ENCODE results near the gene ERG.

ERG gene

DNA sequence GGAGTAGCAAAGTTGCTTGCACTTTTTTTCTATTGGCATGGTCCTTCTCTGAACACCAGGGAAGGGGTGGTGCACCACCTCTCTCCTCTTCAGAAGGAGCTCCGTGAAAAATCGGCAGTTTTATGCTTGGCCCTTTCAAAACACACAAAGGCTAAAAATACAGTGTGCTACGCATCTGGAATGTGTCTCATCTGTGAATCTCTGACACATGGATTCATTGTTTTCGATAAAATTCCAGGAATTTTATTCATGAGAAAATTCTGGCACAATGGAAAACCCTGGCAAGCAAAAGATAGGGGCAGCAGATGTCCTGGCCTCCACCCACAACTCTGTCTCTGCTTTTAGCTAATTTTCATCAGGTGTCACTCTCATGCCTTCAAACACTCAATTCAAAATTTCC, 42.9 kb downstream of the ERG start:
- TF ChIP-seq, protein P1, sequence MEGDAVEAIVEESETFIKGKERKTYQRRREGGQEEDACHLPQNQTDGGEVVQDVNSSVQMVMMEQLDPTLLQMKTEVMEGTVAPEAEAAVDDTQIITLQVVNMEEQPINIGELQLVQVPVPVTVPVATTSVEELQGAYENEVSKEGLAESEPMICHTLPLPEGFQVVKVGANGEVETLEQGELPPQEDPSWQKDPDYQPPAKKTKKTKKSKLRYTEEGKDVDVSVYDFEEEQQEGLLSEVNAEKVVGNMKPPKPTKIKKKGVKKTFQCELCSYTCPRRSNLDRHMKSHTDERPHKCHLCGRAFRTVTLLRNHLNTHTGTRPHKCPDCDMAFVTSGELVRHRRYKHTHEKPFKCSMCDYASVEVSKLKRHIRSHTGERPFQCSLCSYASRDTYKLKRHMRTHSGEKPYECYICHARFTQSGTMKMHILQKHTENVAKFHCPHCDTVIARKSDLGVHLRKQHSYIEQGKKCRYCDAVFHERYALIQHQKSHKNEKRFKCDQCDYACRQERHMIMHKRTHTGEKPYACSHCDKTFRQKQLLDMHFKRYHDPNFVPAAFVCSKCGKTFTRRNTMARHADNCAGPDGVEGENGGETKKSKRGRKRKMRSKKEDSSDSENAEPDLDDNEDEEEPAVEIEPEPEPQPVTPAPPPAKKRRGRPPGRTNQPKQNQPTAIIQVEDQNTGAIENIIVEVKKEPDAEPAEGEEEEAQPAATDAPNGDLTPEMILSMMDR (IDR thresholded peaks at IDR 0.05; ENCODE audit: insufficient read depth, missing control alignments), result no peak
- FAIRE-seq, result no peak
- DNase-seq (ENCODE audit: insufficient read length, low spot score), result no peak

DNA sequence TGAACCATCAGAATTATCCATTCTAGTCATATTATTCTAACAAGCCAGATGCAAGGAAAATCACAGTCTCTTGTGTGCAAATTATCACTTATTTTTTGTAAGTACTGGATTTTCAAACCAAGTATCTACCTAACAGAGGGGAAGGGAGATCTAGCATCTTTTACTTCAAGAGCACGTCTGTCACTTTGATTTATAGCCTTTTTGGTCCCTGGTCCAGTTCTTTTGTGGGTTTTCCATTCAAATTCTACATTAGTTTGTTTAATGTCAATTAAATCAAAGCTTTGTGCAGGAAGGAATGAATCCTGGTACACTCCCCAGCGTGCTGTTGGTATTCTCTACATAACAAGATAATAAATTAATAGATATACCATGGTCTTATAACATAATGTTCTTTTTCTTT, 43.6 kb downstream of the ERG start:
- FAIRE-seq (no peak), DNase-seq (ENCODE audit: insufficient read length, low spot score) (no peak)
- TF ChIP-seq, protein P1 (IDR thresholded peaks at IDR 0.05; ENCODE audit: insufficient read depth, missing control alignments), result no peak

DNA sequence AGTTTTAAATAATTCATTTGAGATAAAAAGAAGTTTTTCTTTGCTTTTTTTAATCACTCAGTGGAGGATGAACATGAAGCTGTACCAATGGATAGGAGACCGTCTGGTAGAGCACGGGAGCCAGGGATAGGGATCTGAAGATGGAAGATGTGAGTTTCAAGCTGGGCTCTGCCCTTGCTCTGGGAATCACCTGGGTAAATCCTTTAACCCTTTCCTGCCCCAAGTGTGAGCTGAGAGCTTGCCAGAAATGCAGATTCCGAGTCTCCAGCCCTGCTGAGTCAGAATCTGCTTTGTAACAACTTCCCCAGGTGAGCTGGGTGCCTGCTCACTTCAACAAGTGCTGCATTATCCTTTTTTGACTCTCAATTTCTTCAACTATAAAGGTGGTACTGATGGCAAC, 44.1 kb downstream of the ERG start:
- FAIRE-seq, result no peak
- DNase-seq (ENCODE audit: insufficient read length, low spot score), result no peak
- TF ChIP-seq, protein P1 (IDR thresholded peaks at IDR 0.05; ENCODE audit: insufficient read depth, missing control alignments), result no peak

DNA sequence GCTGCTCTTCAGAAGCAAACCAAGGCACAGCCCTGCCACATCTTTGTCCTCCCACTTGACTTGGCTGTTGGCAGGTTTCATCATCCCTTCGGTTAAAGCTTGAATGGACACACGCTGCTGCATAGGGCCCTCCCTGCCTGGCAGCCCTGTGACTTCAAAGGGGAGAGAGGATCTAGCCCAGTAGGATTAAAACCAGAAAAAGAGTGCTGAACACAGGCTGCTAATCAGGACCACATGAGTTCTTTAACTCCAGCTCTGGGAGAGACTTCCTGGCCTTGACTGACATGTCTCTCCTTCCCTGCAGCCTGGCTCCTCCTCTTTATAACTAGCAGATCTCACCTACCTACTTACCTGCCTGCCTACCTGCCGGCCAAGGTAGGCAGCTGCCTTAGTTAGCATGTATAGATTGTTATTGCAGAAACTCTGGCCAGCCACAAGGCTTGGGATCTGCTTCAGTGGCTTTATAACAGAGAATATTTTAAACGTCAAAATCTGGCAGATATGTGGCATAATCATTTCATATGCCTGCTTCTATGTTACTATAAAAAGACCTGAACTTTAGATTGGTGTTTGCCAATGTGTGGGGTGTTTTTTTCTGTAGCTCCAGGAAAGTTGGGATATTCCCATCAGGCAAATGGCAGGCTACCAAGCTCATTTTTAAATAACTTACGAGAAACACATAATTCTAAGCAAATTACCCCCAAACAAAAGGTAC, 49.4 kb downstream of the ERG start:
- FAIRE-seq (no peak), DNase-seq (ENCODE audit: insufficient read length, low spot score) (no peak)

DNA sequence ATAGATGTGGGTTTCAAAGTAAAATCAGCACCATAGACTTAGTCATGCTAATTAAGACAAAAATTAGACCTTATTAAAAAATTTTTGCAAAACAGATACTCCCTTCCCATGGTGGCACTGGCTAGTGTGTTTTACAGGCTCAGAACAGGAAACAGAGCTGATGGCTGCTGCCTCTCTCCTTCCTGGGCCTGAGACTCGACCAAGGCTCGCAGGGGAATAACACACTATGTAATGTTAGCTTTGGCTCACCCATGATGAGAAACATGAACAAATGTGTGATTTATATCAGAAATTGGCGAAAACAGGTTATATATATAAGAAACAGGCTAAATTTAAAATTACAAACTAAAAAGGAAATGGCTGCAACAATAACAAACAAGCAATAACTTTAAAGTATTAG, 50.7 kb downstream of the ERG start:
- TF ChIP-seq, protein P1 (IDR thresholded peaks at IDR 0.05; ENCODE audit: insufficient read depth, missing control alignments), result no peak
- no peak for DNase-seq (ENCODE audit: insufficient read length, low spot score)
- no peak for FAIRE-seq

More for the DNA sequence above, 49.4 kb downstream of the ERG start:
- TF ChIP-seq, protein P1 (IDR thresholded peaks at IDR 0.05; ENCODE audit: insufficient read depth, missing control alignments), result no peak

DNA sequence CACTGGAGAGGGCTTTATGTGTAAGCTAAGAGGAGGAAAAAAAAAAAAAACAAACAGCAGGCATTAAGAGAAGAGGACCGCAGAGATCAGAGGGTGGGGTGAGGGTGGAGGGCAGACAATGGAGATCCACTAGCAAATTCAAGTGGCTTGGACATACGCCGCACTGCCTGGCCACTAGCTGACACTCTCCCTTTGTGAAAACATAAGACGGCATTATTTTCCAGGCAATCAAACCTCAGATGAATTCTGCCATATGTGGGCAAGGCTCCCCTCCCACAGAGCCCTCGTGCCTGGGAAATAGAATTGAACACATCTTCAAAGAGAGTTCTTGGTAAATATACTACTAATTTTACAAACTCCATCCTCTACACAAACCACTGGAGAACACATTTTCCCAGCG, 53.6 kb downstream of the ERG start:
- DNase-seq (ENCODE audit: insufficient read length, low spot score) (no peak), FAIRE-seq (no peak)
- TF ChIP-seq, protein P1 (IDR thresholded peaks at IDR 0.05; ENCODE audit: insufficient read depth, missing control alignments), result no peak

DNA sequence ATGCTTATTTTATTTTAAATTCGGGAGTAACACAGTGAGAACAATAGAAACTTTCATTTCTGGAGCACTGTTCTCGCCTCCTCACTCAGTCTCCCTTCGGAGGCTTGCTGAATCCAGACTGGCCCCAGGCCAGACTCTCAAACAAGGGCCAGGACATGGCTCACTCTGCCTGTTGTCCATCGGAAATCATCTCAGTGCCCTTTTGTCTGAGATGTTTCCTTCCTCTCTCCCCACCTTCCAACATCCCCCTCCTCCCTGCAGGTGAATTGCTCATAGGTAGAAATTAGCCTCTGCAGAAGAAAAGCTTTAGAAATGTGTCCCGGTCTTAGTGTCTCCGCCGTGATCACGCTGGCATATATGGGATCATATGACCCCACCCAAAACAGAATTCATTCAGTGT, 55.2 kb downstream of the ERG start:
- FAIRE-seq (no peak), DNase-seq (ENCODE audit: insufficient read length, low spot score) (no peak)
- TF ChIP-seq, protein P1 (IDR thresholded peaks at IDR 0.05; ENCODE audit: insufficient read depth, missing control alignments), result no peak

Measured in D721Med (cell line).